ENCODE results near the gene MTHFD1L. TPM values are rescaled to one million over a fixed set of nuclear protein-coding genes. Genes with fewer than 3 reads are reported as not detected.

MTHFD1L gene
- total and polyA plus RNA-seq, 2 of the 8 experiments (the other 6 are each of a cell fraction or from before 2014, with no cell fraction given), result 29.2 to 105 TPM

DNA sequence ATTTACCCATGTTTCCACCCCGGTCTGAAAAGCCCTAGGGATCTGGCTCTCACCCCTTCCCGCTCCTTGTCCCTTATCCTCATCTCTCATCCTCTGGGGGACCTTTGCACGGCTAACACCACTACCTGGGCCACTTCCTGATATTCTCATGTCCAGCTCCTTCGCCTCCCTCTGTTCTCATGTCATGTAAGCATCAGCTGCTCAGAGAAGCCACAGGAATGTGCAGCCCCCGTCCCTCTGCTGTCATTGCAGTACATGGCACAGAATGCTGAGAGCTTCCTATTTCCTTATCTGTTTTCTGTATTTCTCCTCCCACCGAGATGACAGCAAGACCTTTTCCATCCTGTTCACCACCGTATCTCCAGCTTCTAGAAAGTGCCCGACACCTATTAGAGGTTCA lies 102.4 kb downstream of the MTHFD1L start:
- Histone ChIP-seq H3K9me3 (ENCODE audit: insufficient read depth in 2 of 2, low read depth in 1 of 2, low read length in 1 of 2) (no peaks in the 10 kb centered on the region), H3K27ac (ENCODE audit: low read depth, low read length) (no peak overlapping the region), H3K23me2 (ENCODE audit: low read depth, low read length) (no peaks in the 10 kb centered on the region), H4K91ac (replicated peaks; ENCODE audit: insufficient read length, low read length) (no peak overlapping the region), H2BK120ac (replicated peaks; ENCODE audit: low read depth, low read length) (no peak overlapping the region), H2BK20ac (ENCODE audit: low read length) (no peak overlapping the region), H3K56ac (replicated peaks; ENCODE audit: insufficient read length, low read depth, low read length) (no peak overlapping the region), H3K4me3 (ENCODE audit: extremely low read depth in 1 of 4, insufficient read depth in 2 of 4, low read depth in 3 of 4, low read length in 4 of 4) (no peak overlapping the region), H2AK5ac (ENCODE audit: low read depth, low read length) (no peak overlapping the region), H3K18ac (ENCODE audit: extremely low read depth, low read length) (no peak overlapping the region), H2BK5ac (ENCODE audit: low read depth, low read length) (no peak overlapping the region), H3K79me2 (ENCODE audit: control insufficient read depth in 1 of 2, insufficient read depth in 2 of 2, low read length in 2 of 2) (no peaks in the 10 kb centered on the region), H2BK15ac (ENCODE audit: low read length) (no peak overlapping the region), H2AFZ (ENCODE audit: low read length) (no peak overlapping the region), H3K4me1 (replicated peaks in 1 of 4; ENCODE audit: control insufficient read depth in 3 of 4, insufficient read depth in 4 of 4, low read length in 3 of 4) (no peaks in the 10 kb centered on the region; a peak in 1 of 7 replicates), H4K5ac (ENCODE audit: insufficient read length, low read depth, low read length) (no peak overlapping the region), H4K8ac (ENCODE audit: extremely low read depth, insufficient read depth, low read length) (no peak overlapping the region), H3K79me1 (ENCODE audit: low read depth, low read length) (no peaks in the 10 kb centered on the region), H3K14ac (ENCODE audit: insufficient read length) (no peak overlapping the region), H3K4ac (replicated peaks; ENCODE audit: insufficient read length, low read depth, low read length) (no peak overlapping the region), H3K23ac (ENCODE audit: insufficient read length) (no peak overlapping the region), H4K20me1 (replicated peaks in 1 of 2; ENCODE audit: control insufficient read depth in 1 of 2, insufficient read depth in 2 of 2, low read length in 2 of 2) (no peaks in the 10 kb centered on the region), H3K9ac (replicated peaks in 1 of 4; ENCODE audit: extremely low read depth in 1 of 4, low read depth in 3 of 4, low read length in 3 of 4) (no peak overlapping the region), H3K27me3 (replicated peaks in 1 of 4; ENCODE audit: control insufficient read depth in 3 of 4, extremely low read depth in 1 of 4, insufficient read depth in 3 of 4, low read length in 3 of 4) (no peaks in the 10 kb centered on the region), H2BK12ac (ENCODE audit: low read depth, low read length) (no peak overlapping the region), H3K4me2 (ENCODE audit: insufficient read depth in 1 of 2, low read depth in 2 of 2, low read length in 2 of 2) (no peak overlapping the region), H3K36me3 (ENCODE audit: control insufficient read depth in 2 of 4, insufficient read depth in 4 of 4, low read length in 3 of 4) (peaks cover 2 to 35% (median 8%) of the 10 kb centered on the region in 4 experiments; a peak in 7 of 8 replicates)
- POLR2A ChIA-PET (ENCODE audit: partially characterized antibody), result interaction anchor here (0.7 to 2.2 kb wide), 3 partner anchors 8 to 14 kb away, joined by 3 to 5 read pairs (median 3); no protein-coding TSS in a partner anchor
- CTCF ChIA-PET (ENCODE audit: partially characterized antibody), result interaction anchor here (0.5 to 1.2 kb wide), 5 partner anchors 12 to 358 kb away, joined by 3 to 10 read pairs (median 3); no protein-coding TSS in a partner anchor
- FAIRE-seq (no peak), DNase-seq (ENCODE audit: low read depth in 1 of 2, low spot score in 2 of 2) (no peak)
- WGBS, 2 experiments (ENCODE audit: extremely low coverage in 1 of 2, insufficient coverage in 1 of 2, insufficient read length in 1 of 2, insufficient replicate concordance in 2 of 2, low coverage in 1 of 2, low lambda C conversion rate in 2 of 2, missing lambda C conversion rate in 1 of 2), result 88% methylated on average over 8 of the region's 8 CpGs; no CpG with 5 or more reads in 1 of the 2 experiments
- no peak for TF ChIP-seq SUZ12 (IDR thresholded peaks at IDR 0.05; ENCODE audit: low read length)
- TF ChIP-seq CBX8 (IDR thresholded peaks at IDR 0.05; ENCODE audit: borderline replicate concordance, low read depth, low read length), result no peak
- TF ChIP-seq SIRT6 (IDR thresholded peaks at IDR 0.05; ENCODE audit: low read length), result no peak
- TF ChIP-seq CBX5 (IDR thresholded peaks at IDR 0.05; ENCODE audit: low read depth, low read length), result no peak
- TF ChIP-seq MAFK (IDR thresholded peaks at IDR 0.05; ENCODE audit: low read depth, low read length), result no peak
- no peak for TF ChIP-seq POLR2AphosphoS5 (IDR thresholded peaks at IDR 0.05; ENCODE audit: low read depth, low read length)
- no peak for TF ChIP-seq EP300 (IDR thresholded peaks at IDR 0.05; ENCODE audit: borderline replicate concordance in 1 of 2, low read depth in 2 of 2, low read length in 2 of 2)
- TF ChIP-seq TCF12 (IDR thresholded peaks at IDR 0.05; ENCODE audit: low read depth, low read length), result no peak
- TF ChIP-seq USF2 (IDR thresholded peaks at IDR 0.05; ENCODE audit: low read length), result no peak
- TF ChIP-seq SP4 (IDR thresholded peaks at IDR 0.05; ENCODE audit: low read length), result no peak
- TF ChIP-seq TAF7 (optimal IDR thresholded peaks at IDR 0.05; ENCODE audit: borderline replicate concordance, low read depth, low read length), result no peak
- no peak for TF ChIP-seq RBBP5 (IDR thresholded peaks at IDR 0.05; ENCODE audit: borderline replicate concordance, low read depth, low read length)
- no peak for TF ChIP-seq E2F6 (IDR thresholded peaks at IDR 0.05)

Measured in H1 (cell line).